CD4-positive, alpha-beta T cell treated with Interleukin-10 for 1 hour (primary cell): ENCODE measurements around the gene YPEL3.
A peak's percentile ranks its signal among the peaks of the same experiment; 100 is the strongest.

Experiments
- DNase-seq: peaks from one replicate; pipeline ENCODE4 v3.0.0-alpha.2; 2020

YPEL3 gene

DNA sequence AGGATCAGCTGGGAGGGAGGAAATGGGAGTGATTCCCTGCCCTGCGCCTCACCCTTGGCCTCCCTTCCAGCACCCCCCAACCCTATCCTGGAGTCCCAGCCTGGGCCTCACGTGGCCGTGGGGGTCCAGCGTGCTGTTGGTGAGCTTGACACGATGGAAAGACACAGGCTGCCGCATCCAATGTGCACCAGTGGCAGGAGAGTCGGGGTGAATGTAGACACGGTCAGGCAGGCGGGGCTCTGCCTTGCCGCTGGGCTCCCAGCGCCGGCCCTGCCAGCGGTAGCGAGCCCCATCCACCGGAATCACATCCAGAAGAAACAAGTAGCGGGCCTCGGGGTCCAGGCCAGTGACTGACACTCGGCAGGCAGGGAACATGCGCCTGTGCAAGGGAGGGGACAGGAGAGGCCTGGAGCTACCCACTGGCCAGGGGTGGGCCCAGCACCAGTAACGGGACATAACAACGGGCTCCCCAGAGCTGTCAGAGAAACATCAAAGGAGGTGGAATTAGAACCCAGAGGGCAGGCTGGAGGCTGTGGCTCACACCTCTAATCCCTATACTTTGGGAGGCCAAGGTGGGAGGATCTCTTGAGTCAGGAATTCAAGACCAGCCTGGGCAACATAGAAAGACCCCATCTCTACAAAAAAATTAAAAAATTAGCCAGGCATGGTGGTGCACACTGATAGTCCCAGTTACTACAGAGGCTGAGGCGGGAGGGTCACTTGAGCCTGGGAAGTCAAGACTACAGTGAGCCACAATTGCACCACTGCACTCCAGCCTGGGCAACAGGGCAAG lies 7.0 kb downstream of the YPEL3 start:
- DNase-seq: no peak

DNA sequence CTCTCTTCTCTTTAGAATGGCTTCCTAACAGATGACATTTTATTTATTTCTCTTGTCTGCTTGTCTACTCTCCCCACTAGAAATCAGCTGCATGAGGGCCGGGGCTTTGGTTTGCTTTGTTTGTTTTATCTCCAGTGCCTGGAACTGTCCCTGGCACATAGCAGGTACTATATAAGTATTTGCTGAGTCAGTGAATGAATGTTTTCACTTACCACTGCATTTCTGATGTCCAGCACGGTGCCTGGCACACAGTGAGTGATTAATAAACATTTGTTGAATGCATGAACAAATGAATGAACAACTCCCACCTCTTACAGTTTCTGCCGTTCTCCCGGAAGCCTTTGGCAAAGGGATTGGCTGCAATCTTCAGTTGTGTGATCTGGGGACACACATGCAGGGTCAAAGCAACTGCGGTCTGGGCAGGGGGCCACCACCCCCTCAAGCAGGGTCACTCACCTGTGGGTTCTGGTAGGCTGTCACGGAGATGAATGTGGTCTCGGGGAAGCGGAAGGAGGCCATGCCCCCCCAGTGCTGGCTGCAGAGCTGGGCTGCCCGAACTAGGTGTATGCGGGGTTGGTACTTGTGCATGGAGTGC lies 7.7 kb downstream of the YPEL3 start:
- DNase-seq: no peak

DNA sequence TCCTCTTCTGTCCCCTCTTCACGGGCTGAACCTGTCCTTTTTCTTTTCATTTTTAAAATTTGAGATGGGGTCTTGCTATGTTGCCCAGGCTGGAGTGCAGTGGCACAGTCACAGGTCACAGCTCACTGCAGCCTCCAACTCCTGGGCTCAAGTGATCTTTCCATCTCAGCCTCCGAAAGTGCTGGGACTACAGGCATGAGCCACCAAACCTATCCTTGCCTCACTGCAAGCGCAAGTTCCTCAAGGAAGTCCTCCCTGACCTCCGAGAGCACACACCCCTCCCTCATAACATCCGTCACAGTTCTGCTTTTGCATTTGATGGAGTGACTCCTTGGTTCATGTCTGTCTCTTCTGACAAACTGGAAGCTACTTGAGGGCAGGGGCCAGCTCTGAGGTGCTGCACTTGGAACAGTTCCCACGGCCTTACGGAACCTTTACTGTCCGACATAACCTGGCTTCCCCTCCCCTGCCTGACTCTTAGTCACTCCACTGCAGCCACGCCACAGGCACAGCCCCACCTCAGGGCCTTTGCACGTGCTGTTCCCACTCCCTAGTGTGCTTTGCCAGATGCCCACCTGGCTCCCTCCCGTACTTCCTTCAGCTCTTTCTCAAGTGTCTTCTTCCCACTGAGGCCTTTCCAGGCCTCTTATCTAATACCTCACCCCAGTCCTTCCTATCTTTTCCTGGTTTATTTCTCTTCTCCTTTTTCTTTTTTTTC lies 8.7 kb downstream of the YPEL3 start:
- DNase-seq: no peak

DNA sequence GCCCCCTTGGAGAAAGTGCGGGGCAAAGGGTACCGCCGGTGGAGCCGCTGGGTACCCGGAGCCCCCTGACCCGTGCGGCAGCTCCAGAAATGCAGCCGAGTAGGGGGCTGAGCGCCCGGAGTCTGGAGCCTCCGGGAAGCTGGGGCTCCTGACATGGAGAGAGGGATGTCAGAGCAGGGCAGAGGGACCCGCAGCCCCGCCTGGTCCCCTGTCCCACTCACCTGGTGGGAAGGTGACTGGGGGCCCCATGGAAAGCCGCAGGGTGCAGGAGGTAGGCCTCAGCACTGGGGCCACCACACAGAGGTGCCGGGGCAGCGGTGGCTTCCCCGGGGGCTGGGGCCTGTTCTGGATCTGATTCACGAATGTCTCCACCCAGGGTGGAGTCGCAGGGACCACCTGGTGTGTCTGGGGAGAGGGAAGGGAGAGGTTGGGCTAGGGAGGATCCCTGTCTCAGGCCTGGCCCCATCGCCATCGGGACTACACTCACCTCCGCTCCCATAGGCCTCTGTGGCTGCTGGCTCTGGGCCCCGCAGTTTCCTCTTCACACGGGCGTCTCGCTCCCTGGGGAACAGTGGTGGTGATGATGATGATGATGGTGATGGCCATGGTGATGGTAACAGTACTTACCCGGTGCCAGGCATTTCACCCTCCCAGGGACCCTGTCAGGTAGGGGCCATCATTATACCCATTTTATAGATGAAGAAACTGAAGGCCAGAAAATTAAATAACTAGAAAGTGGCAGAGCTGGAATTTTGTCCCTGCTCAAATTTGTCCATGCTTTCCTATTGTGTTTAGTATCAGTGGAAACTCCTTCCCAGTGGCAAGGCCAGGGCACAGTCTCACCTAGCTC lies 9.5 kb downstream of the YPEL3 start:
- DNase-seq: no peak

DNA sequence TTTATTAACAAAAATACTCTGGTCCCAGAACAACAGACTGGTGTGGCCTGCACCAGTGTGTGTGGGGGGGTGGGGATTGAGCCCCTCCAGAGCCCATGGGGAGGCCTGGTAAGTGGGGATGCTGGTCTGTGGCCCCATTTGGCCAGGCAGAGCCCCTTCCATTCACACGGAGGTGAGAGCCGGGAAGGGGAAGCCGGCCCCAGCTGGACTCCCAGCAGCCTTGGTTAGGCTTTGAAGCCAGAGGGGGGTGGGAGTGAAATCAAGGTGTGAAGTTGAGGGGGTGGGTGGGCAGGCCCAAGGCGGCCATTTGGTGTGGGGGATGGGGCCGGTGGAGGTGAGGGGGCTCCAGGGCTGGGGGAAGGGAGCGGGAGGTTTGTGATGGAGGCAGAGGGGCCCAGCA lies 10.2 kb downstream of the YPEL3 start:
- no peak for DNase-seq

DNA sequence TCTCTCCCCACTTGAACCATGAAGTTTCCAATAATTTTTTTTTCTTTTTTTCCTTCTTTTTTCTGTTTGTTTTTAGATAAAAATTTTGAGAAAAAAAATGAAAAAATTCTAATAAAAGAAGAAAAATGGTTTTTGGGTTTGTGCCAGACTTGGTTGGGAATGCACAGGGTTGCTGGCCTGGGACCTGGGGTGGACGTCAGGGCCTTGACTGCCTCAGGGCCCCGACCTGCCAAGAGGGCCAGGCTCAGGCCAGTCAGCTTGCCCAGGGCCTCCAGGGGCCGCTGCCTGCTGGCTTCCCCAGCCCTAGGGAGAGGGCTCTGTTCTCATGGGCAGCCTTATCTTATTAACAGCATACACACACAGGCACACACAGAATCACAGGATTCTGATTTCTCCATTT lies 10.8 kb downstream of the YPEL3 start:
- DNase-seq: no peak

DNA sequence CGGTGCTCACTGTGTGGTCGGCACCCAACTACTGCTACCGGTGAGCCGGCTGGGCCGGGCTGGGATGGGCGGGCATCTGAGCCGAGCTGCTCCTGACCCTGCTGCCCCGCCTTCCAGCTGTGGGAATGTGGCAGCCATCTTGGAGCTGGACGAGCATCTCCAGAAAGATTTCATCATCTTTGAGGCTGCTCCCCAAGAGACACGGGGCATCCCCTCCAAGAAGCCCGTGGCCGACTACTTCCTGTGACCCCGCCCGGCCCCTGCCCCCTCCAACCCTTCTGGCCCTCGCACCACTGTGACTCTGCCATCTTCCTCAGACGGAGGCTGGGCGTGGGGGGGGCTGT lies 11.2 kb downstream of the YPEL3 start:
- no peak for DNase-seq

- no peak for DNase-seq
These were observed 11.8 kb downstream of the YPEL3 start for GRCh38 chr16:30084096-30084815.

DNA sequence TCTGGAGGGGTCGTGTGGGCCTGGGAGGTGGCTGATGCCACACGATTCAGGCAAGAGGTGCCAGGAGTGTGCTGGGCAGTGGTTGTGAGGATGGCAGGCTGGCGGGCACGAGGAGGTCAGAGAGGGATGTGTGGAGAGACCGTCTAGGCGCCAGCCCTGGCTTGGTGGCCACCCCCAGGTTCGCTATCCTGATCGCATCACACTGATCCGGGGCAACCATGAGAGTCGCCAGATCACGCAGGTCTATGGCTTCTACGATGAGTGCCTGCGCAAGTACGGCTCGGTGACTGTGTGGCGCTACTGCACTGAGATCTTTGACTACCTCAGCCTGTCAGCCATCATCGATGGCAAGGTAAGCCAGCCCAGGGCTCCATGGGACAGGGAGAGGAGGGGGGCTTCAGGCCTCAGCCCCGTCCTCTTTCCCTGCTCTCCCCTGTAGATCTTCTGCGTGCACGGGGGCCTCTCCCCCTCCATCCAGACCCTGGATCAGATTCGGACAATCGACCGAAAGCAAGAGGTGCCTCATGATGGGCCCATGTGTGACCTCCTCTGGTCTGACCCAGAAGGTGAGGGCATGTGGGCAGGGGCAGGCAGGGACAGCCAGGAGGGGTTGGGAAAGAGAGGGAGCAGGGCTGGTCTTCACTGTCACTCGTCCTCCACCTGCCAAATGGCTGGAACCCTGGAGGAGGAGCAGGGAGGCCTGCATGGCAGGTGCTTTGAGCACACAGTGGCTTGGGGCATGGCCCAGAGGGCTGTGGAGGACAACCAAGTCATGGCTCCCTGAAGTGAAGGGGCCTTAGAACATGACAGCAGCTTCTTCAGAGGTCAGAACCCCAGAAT lies 12.6 kb downstream of the YPEL3 start:
- DNase-seq: no peak

DNA sequence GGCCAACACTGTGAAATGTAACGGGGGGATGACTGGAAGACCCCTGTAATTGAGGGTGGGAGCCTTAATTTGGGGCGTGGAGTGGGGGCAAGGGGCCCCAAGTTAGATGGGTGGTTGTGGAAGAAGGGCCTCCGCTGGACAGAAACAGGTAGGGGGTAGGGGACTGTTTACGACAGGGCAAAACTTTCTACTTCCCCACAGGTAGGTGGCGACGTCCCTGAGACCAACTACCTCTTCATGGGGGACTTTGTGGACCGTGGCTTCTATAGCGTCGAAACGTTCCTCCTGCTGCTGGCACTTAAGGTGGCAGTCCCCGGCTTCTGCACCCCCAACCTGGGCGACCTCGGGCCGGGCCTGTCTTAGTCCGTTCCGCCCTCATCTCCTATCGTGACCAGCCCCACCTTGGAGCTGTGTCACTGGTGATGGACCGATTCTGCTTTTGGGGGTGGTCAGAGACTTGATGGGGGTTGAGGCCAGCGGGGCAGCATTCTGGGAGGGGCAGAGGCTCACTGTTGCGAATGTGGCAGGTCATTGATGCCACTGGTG lies 13.4 kb downstream of the YPEL3 start:
- no peak for DNase-seq

DNA sequence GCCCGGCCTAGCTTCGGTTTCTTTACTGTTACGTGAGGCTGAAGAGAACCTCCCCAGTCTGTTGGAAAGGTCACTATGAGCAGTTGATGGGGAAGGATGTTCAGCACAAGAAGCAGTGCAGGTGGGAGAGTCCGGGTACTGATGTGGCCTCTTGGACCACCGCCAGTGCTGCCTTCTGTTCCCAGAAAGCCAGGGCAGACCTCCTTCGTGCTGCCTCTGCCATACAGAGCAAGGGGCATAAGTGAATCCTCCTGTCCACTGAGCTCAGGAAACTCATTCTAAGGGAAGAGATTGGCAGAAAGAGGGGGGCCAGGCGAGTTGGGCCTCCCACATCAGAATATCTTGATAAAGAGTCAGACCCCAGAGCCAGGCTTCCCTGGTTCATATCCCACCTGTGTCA lies 16.5 kb downstream of the YPEL3 start:
- no peak for DNase-seq

GRCh38 chr16:30078744-30079143 lies 17.3 kb downstream of the YPEL3 start:
- DNase-seq: no peak

- no peak for DNase-seq
These were observed 18.4 kb downstream of the YPEL3 start for GRCh38 chr16:30077656-30078055.

- DNase-seq: no peak
These were observed 19.7 kb downstream of the YPEL3 start for GRCh38 chr16:30076276-30076791.

GRCh38 chr16:30075503-30076275 lies 20.3 kb downstream of the YPEL3 start, which contains the start of gene PPP4C:
Gene PPP4C, plus strand, starts transcription at chr16:30075994. Its CDS starts 384 bp downstream, at chr16:30076378.
- DNase-seq: peak; percentile 90

- no peak for DNase-seq
These were observed 25.5 kb downstream of the YPEL3 start for GRCh38 chr16:30070490-30070889.

DNA sequence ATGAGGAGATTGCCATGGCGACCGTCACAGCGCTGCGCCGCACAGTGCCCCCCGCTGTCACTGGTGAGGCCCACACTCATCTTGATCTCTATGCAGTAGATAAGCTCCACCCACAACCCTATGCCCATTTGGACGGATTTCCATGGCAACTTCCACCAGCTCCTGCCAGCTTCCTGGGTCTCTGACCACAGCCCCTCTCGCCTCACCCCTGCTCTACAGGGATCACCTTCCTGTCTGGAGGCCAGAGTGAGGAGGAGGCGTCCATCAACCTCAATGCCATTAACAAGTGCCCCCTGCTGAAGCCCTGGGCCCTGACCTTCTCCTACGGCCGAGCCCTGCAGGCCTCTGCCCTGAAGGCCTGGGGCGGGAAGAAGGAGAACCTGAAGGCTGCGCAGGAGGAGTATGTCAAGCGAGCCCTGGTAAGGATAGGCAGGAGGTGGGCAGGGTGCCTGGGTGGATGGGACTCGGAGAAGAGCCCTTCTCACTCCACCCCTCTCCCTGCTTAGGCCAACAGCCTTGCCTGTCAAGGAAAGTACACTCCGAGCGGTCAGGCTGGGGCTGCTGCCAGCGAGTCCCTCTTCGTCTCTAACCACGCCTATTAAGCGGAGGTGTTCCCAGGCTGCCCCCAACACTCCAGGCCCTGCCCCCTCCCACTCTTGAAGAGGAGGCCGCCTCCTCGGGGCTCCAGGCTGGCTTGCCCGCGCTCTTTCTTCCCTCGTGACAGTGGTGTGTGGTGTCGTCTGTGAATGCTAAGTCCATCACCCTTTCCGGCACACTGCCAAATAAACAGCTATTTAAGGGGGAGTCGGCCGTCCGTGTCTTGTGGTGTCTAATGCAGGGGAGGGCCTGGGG lies 26.2 kb downstream of the YPEL3 start:
- no peak for DNase-seq

DNA sequence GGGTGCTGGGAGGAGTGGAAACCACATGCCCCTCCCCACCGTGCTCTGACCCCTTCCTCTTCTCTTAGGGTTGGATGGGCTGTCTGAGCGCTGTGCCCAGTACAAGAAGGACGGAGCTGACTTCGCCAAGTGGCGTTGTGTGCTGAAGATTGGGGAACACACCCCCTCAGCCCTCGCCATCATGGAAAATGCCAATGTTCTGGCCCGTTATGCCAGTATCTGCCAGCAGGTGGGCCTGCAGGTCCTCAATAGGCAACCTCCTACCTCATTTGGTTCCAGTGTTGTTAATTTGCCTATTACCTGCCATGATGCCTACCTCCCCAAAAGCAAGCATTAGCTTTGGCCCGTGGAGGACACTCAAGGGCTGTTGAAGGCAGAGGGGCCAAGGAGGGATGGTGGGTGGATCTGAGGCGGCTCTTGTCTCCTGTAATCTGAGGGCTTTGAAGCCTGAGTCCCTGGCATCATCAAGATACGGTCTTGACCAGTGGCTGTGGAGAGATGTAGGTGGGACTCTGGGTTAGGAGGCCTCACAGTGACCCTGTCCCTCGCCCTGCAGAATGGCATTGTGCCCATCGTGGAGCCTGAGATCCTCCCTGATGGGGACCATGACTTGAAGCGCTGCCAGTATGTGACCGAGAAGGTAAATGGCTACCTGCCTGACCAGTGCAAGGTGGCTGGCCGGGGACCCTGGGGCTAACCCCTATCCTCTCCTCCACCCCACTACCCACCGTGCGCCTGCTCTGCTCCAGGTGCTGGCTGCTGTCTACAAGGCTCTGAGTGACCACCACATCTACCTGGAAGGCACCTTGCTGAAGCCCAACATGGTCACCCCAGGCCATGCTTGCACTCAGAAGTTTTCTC lies 27.0 kb downstream of the YPEL3 start:
- DNase-seq: peak; percentile 69
